LoVo (cell line): Measurements from ENCODE around the gene MRPL21.
"Not testable (repeated sequence)": the region's sequence is repeated elsewhere in the genome, so short reads cannot be mapped to it uniquely, and the experiment has no call there.

ENCODE experiments used
- DNase-seq: peaks from one replicate; pipeline ENCODE4 v3.0.0-alpha.2; 2016; ENCODE audit warnings: low spot score

MRPL21 gene

DNA sequence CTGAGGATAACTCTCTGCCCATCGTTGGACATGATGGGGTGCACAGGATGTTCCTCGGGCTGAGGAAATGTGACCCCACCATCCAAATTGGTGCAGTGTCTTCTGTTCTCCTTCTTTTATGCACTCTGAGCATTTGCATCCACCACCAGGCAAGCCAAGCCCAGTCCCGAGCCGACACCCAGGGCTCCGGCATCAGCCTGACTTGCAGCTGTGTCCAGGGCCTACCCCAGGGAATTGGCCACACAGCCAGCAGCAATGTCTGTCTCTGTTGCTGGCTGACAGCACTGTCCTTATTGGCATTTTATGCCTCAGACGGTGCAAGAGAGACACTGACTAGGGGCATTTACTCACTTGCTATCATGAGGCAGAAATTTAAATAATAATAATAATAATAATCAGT lies 36.6 kb downstream of the MRPL21 start:
- DNase-seq: no peak

- DNase-seq: no peak
These were observed 38.4 kb downstream of the MRPL21 start for GRCh38 chr11:68865241-68865640.

DNA sequence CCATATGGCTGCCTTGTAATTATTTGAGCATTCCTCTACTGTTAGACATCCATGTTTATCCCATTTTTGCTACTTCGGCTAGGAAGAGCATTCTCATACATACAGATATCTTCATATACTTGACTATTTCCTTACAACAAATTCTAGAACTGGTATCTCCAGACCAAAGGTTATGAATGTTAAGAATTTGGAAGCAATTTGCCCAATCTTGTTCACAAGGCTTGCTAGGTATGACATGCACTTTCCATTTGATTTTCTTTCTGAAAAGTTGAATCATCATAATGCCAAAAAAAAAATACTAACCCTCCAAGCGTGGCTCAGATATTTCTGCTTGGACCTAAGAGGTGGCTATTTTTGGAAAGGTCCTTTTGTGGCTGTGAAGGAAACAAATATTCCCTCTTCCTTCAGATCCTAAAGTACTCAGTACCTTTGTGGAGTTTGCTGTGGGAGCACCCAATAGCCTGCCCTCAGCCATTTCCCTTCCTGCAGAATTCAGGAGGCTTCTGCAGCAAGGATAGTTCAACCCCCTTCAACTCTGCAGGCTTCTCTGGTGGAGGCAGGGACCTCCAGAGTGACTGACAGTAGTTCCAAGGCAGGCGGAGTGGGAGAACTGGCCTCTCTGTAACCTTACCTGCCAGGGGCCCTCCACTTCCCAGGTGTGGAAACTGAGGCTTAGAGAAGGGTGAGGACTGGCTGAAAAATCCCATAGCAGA lies 39.9 kb downstream of the MRPL21 start:
- DNase-seq: no peak

GRCh38 chr11:68862421-68862820 lies 41.2 kb downstream of the MRPL21 start:
- no peak for DNase-seq

DNA sequence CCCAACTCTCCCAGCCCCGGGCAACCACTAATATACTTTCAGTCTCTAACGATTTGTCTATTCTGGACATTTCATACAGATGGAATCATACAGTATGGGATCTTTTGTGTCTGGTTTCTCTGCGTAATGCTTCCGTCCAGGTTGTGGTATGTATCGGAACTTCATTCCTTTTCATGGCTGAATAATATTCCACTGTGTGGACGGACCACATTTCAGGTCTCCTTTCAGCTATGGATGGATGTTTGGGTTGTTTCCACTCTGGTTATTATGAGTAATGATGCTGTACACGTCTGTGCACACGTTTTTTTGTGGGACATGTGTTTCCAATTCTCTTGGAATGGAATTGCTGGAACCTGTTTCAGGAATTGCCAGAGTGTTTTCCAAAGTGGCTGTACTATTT lies 44.5 kb downstream of the MRPL21 start:
- DNase-seq: no peak

- no peak for DNase-seq
These were observed 46.5 kb downstream of the MRPL21 start for GRCh38 chr11:68857037-68857586.

- DNase-seq: not testable (repeated sequence)
These were observed 47.1 kb downstream of the MRPL21 start for GRCh38 chr11:68856425-68857030.

- DNase-seq: peak; percentile 32
These were observed 48.2 kb downstream of the MRPL21 start for GRCh38 chr11:68855205-68855981.

- no peak for DNase-seq
These were observed 49.2 kb downstream of the MRPL21 start for GRCh38 chr11:68854273-68854958.

- DNase-seq: no peak
These were observed 51.0 kb downstream of the MRPL21 start for GRCh38 chr11:68852628-68853027.

DNA sequence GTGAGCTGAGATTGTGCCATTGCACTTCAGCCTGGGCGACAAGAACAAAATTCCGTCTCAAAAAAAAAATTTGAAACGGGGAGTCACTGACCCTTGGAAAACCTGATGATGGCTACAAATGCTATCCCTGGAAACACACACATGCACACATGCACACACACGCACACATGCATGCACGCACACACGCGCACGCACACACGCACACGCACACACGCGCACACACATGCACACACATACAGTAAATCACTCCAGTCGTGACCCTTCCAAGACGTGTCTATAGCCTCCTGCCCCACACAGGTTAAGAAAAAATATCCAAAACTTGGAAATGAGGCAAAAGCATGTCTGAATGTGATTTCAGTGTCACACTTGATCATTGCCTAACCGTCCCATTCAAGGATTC lies 55.2 kb downstream of the MRPL21 start:
- DNase-seq: no peak

- no peak for DNase-seq
These were observed 56.2 kb downstream of the MRPL21 start for GRCh38 chr11:68847395-68847794.

GRCh38 chr11:68845351-68846002 lies 58.2 kb downstream of the MRPL21 start:
- DNase-seq: no peak

- DNase-seq: no peak
These were observed 58.8 kb downstream of the MRPL21 start for GRCh38 chr11:68844801-68845200.

GRCh38 chr11:68844376-68844775 lies 59.3 kb downstream of the MRPL21 start:
- DNase-seq: no peak

DNA sequence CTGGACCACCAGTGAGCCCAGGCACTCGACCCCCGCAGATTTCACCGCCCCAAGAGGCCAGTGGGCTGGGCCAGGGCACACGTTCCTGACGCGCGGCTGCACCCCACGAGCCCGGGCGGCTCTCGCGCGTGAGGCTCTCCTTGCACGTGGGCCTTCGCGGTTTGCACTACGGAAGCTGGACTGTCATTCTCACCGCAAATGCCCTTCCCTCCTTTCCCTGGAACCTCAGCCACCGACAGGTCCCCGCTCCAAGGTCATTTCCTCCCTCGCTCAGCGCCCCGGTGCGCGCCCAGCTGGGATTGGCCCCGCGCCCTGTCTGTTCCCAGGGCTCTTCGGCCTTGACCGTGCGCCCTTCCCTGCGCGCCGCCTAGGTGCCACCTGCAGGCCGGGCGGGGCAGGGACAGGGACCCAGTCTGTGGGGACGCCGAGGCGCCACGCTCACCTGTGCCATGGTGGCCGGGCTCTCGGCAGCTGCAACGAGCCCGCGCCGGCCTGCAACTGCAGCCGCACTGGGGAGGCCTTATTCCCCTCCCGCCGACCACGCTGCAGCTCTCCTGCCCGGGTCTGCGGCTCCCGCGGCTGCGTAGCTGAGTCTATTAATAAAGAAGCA lies 59.8 kb downstream of the MRPL21 start:
- peak; percentile 93 for DNase-seq

DNA sequence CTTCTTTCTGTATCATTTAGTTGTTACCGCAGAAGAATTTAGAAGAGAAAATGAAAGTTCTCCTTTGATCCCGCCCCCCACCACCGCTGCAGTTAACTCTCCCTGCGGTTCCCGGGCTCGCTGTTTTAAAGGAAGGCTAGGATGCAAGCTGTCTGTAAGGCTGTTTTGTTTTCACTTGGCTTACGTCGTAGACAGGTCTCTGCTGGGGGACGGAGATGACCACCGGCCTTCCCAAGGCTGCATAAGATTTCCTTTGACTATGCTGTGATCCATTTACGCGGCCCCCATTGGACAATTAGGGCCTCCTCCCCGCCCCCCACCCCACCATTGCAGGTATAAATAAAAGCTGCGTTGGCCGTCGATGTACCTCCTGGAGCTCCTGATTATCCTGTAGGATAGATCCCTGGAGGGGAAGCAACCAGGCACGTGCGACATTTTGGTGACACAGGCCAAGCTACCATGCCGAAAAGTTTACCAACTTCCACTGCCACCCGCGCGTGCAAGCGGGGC lies 60.5 kb downstream of the MRPL21 start:
- no peak for DNase-seq

DNA sequence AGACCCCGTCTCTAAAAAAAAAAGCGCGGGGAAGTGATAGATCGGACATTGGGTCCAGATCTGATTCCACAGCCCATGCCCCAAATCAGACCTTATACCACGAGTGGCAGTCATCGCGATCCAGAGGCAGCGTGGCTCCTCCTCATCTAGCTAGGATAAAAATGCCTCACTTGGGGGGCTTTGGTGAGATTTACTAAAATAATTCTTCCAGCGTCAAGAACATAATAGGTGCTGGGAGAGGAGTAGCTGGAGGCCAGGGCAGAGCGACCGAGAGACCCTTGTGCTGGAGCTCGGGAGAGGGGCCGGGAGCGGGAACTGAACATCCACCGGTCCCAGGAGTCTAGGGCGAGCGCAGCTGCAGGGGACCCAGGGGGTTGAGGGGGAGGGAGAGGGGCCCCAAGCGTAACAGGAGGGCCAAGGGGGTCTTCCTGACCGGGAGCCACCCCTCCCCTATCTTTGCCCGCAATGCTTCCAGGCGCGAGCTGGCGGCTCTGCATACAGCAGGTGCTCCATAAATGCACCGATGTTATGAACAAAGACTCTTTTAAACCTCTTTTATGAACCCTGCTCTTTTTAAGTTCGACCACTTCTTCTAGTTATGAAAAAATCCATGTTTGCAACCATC lies 61.1 kb downstream of the MRPL21 start:
- DNase-seq: no peak

- peak; percentile 85 for DNase-seq
These were observed 61.8 kb downstream of the MRPL21 start, which contains the start of gene CPT1A for GRCh38 chr11:68841718-68842426. CPT1A (minus strand) TSS chr11:68841916; CDS start chr11:68815474, 26,442 bp downstream.
